IgD-negative memory B cell (primary cell): ENCODE measurements around the gene JOSD1. TPM values are rescaled to one million over a fixed set of nuclear protein-coding genes. Genes with fewer than 3 reads are reported as not detected.

ENCODE experiments used
- H3K27ac Mint-ChIP-seq, 3 donors: one replicate each; pipeline ENCODE4 v1.8.0; 2020 to 2022; ENCODE audit warnings: mild to moderate bottlenecking in 3 of 3, mixed read lengths in 3 of 3, moderate library complexity in 1 of 3
- H3K27me3 Mint-ChIP-seq: one replicate; pipeline ENCODE4 v1.8.0; 2021; ENCODE audit warnings: mixed read lengths
- H3K36me3 Mint-ChIP-seq: one replicate; pipeline ENCODE4 v1.8.0; 2020; ENCODE audit warnings: mild to moderate bottlenecking, mixed read lengths
- H3K4me1 Mint-ChIP-seq, 3 donors: one replicate each; pipeline ENCODE4 v1.8.0; 2020 to 2022; ENCODE audit warnings: mixed read lengths in 3 of 3, mild to moderate bottlenecking in 1 of 3
- H3K4me3 Mint-ChIP-seq, 4 donors: one replicate each; pipeline ENCODE4 v1.8.0; 2020 to 2022; ENCODE audit warnings: mild to moderate bottlenecking in 4 of 4, mixed read lengths in 4 of 4, moderate library complexity in 3 of 4
- H3K9me3 Mint-ChIP-seq, 3 donors: one replicate each; pipeline ENCODE4 v1.8.0; 2020 to 2021; ENCODE audit warnings: mixed read lengths in 3 of 3, mild to moderate bottlenecking in 1 of 3
- polyA plus RNA-seq: library from polyadenylated mRNA; unstranded; fragments of 300-500 nt; fragmentation: Illumina TruSeq; gene quantifications from one replicate; pipeline ENCODE4 v1.2.3, GENCODE V29; 2021

Gene JOSD1
- polyA plus RNA-seq, 1 donor from 2014 or later, result 5.4 TPM

- H3K4me3 Mint-ChIP-seq, result peak overlapping the region in 1 of 4 donors; percentile 65
- H3K9me3 Mint-ChIP-seq, result no peaks in the 10 kb centered on the region
- H3K27me3 Mint-ChIP-seq, result no peaks in the 10 kb centered on the region
- H3K4me1 Mint-ChIP-seq, result peaks cover 0 to 6% (median 0%) of the 10 kb centered on the region in 3 donors
- H3K27ac Mint-ChIP-seq, result peak overlapping the region; percentile 31 to 87 (median 74)
- peaks cover 4% of the 10 kb centered on the region for H3K36me3 Mint-ChIP-seq
Measured at GRCh38 chr22:38727530-38728451, 27.0 kb upstream of the JOSD1 start.

- Mint-ChIP-seq H3K27me3 (no peaks in the 10 kb centered on the region), H3K36me3 (peaks cover 4% of the 10 kb centered on the region), H3K4me1 (peaks cover 0 to 6% (median 0%) of the 10 kb centered on the region in 3 donors), H3K4me3 (no peak overlapping the region), H3K9me3 (no peaks in the 10 kb centered on the region), H3K27ac (peak overlapping the region in 2 of 3 donors; percentile 72 to 81)
Measured at GRCh38 chr22:38727123-38727522, 26.4 kb upstream of the JOSD1 start.

DNA sequence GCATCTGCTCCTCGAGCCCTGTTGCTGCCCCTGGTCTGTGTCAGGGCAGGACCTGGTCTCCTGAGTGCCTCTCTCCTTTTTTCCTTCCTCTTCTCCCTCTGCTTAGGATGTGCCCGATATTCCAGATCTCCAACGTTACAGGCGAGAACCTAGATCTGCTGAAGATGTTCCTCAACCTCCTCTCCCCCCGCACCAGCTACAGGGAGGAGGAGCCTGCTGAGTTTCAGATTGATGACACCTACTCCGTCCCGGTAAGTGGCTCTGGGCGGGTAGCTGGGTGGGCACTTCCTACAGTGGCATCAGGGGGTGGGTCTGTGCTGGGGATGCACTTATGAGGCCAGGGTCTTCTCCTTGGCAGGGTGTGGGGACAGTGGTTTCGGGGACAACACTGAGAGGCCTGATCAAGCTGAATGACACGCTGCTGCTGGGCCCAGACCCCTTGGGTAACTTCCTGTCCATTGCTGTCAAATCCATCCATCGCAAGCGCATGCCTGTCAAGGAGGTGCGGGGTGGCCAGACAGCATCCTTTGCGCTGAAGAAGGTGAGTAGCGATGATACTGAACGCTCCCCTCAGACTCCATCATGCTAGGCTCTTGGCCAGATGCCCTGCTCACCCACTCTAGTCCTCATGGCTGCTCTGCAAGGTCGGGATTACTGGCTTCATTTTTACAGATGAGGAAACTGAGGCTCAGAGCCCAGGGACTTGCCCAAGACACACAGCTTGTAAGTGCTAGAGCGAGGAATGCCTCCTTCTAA is 25.3 kb upstream of the JOSD1 start:
- no peaks in the 10 kb centered on the region for H3K9me3 Mint-ChIP-seq
- H3K4me1 Mint-ChIP-seq, result peaks cover 0 to 6% (median 2%) of the 10 kb centered on the region in 3 donors
- peak overlapping the region in 1 of 4 donors; percentile 76 for H3K4me3 Mint-ChIP-seq
- peaks cover 4% of the 10 kb centered on the region for H3K36me3 Mint-ChIP-seq
- H3K27ac Mint-ChIP-seq, result peak overlapping the region in 2 of 3 donors; percentile 41 to 80
- no peaks in the 10 kb centered on the region for H3K27me3 Mint-ChIP-seq

DNA sequence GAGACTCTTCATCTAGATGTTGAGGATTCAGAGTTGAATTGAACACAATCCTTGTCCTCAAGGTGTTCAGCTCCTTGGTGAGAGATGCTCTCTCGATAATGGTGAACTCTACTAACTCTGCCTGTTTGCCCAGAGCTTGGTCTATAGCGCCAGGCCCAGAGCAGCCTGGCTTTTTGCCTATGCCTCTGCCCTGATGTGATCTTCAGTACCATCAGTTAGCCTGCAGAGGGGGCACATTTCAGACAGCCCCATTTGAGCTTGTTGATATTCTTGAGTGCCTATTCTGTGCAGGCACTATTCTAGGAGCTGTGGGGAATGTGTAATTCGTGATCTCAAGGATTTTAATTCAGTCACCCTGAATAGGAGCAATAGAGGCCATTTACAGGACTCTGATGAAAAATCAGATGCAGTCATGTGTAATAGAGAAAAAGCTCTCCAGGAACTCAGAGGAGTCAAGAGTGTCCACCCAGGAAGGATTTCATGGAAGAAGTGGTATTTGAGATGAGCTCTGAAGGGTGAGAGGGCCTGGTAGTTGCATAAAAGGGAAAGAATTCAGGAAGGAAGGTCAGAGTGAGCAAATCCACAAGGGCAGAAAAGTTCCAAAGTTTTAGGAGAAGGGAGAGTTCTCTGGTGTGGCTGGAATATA is 24.3 kb upstream of the JOSD1 start:
- Mint-ChIP-seq H3K9me3 (no peaks in the 10 kb centered on the region), H3K27me3 (no peaks in the 10 kb centered on the region), H3K4me1 (peaks cover 0 to 6% (median 2%) of the 10 kb centered on the region in 3 donors), H3K4me3 (peak overlapping the region in 1 of 4 donors; percentile 15), H3K27ac (peak overlapping the region in 1 of 3 donors; percentile 80), H3K36me3 (peaks cover 3% of the 10 kb centered on the region)

GRCh38 chr22:38724176-38724575 is 23.4 kb upstream of the JOSD1 start:
- Mint-ChIP-seq H3K27me3 (no peaks in the 10 kb centered on the region), H3K27ac (peak overlapping the region in 2 of 3 donors; percentile 19 to 80), H3K4me1 (peaks cover 0 to 6% (median 2%) of the 10 kb centered on the region in 3 donors), H3K4me3 (no peak overlapping the region), H3K36me3 (peaks cover 3% of the 10 kb centered on the region), H3K9me3 (no peaks in the 10 kb centered on the region)

- no peaks in the 10 kb centered on the region for H3K9me3 Mint-ChIP-seq
- peaks cover 3% of the 10 kb centered on the region for H3K36me3 Mint-ChIP-seq
- H3K4me1 Mint-ChIP-seq, result peaks cover 0 to 9% (median 2%) of the 10 kb centered on the region in 3 donors
- peak overlapping the region in 1 of 3 donors; percentile 1 for H3K27ac Mint-ChIP-seq
- H3K4me3 Mint-ChIP-seq, result no peak overlapping the region
- H3K27me3 Mint-ChIP-seq, result no peaks in the 10 kb centered on the region
Measured at GRCh38 chr22:38721551-38721950, 20.8 kb upstream of the JOSD1 start.

DNA sequence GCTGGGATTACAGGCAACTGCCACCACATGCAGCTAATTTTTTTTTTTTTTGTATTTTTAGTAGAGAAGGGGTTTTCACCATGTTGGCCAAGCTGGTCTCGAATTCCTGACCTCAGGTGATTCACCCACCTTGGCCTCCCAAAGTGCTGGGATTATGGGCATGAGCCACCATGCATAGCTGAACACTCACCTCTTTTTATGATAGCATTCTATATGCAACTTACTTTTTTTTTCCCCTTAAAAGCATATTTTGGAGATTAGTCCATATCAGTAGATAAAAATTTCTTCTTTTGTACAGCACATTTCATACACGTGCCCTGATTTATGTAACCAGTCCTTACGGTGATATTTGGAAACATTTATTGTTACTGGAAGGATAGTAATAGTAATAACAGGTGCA is 19.6 kb upstream of the JOSD1 start:
- no peaks in the 10 kb centered on the region for H3K9me3 Mint-ChIP-seq
- H3K4me3 Mint-ChIP-seq, result no peak overlapping the region
- H3K27ac Mint-ChIP-seq, result no peak overlapping the region
- H3K27me3 Mint-ChIP-seq, result no peaks in the 10 kb centered on the region
- peaks cover 0 to 11% (median 4%) of the 10 kb centered on the region in 3 donors for H3K4me1 Mint-ChIP-seq
- H3K36me3 Mint-ChIP-seq, result no peaks in the 10 kb centered on the region

- Mint-ChIP-seq H3K9me3 (no peaks in the 10 kb centered on the region), H3K4me3 (no peak overlapping the region), H3K27me3 (no peaks in the 10 kb centered on the region), H3K4me1 (peaks cover 4 to 8% (median 8%) of the 10 kb centered on the region in 3 donors), H3K27ac (peak overlapping the region in 1 of 3 donors; percentile 76), H3K36me3 (no peaks in the 10 kb centered on the region)
Measured at GRCh38 chr22:38719196-38719595, 18.5 kb upstream of the JOSD1 start.

- Mint-ChIP-seq H3K27ac (peak overlapping the region in 2 of 3 donors; percentile 40 to 69), H3K9me3 (no peaks in the 10 kb centered on the region), H3K36me3 (no peaks in the 10 kb centered on the region), H3K27me3 (no peaks in the 10 kb centered on the region), H3K4me1 (peaks cover 10 to 13% (median 12%) of the 10 kb centered on the region in 3 donors), H3K4me3 (no peak overlapping the region)
Measured at GRCh38 chr22:38718414-38718813, 17.7 kb upstream of the JOSD1 start.

DNA sequence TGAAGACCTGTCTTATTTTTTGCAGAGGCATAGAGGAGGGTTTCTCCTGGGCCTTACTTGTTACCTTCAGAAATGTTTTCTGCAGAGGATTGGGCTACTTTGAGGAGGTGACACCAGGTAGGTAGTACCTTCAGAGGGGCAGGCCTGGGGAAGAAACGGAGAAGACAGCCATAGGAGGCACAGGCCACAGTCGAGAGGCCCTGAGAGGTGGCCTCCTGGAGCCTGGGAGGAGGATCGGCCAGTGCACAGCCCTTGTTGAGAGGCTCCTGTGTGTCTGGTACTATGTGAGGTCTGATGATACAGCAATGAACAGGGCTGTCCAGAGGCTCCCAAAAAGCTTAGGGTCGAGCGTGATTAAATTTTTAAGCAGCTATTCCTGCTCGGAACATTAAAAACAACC is 16.5 kb upstream of the JOSD1 start:
- Mint-ChIP-seq H3K36me3 (peaks cover under 1% of the 10 kb centered on the region), H3K4me3 (no peak overlapping the region), H3K4me1 (peaks cover 18 to 24% (median 20%) of the 10 kb centered on the region in 3 donors), H3K27ac (peak overlapping the region in 1 of 3 donors; percentile 75), H3K27me3 (no peaks in the 10 kb centered on the region), H3K9me3 (no peaks in the 10 kb centered on the region)

DNA sequence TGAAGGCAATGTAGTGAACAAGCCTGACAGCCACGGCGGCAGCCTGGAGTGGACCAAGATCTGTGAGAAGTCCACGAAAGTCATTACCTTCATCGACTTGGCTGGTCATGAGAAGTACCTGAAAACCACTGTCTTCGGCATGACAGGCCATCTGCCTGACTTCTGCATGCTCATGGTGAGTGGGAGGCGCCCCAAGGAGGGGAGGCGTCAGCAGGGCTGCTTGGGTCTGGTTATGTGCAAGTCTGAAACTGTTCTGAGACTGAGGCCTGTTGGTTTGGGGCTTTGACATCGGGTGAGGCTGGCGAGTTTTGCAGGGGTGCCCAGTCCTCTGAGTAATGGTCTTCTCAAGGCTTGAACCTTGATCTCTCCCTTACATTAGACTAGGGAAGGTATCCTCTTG is 16.1 kb upstream of the JOSD1 start:
- H3K36me3 Mint-ChIP-seq, result peaks cover 4% of the 10 kb centered on the region
- no peaks in the 10 kb centered on the region for H3K27me3 Mint-ChIP-seq
- peaks cover 21 to 28% (median 23%) of the 10 kb centered on the region in 3 donors for H3K4me1 Mint-ChIP-seq
- peak overlapping the region in 1 of 3 donors; percentile 75 for H3K27ac Mint-ChIP-seq
- H3K9me3 Mint-ChIP-seq, result no peaks in the 10 kb centered on the region
- peak overlapping the region in 1 of 4 donors; percentile 38 for H3K4me3 Mint-ChIP-seq

- Mint-ChIP-seq H3K9me3 (no peaks in the 10 kb centered on the region), H3K27me3 (no peaks in the 10 kb centered on the region), H3K36me3 (peaks cover 4% of the 10 kb centered on the region), H3K4me1 (peaks cover 20 to 29% (median 23%) of the 10 kb centered on the region in 3 donors), H3K27ac (no peak overlapping the region), H3K4me3 (peak overlapping the region in 1 of 4 donors; percentile 38)
Measured at GRCh38 chr22:38716271-38716670, 15.5 kb upstream of the JOSD1 start.

DNA sequence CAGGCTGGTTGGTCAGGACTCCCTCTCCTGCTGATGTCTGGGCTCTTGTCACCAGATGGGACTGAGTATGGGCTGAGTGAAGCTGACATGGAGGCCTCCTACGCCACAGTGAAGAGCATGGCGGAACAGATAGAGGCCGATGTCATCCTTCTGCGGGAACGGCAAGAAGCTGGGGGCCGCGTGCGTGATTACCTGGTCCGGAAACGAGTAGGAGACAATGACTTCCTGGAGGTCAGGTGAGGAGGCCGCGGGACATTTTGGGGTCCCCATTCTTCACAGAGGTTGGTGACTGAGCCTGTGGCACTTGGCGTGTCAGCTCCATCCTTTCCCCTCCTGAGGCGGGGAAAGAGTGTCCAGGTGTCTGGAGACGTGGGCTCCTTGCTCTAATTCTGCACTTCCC is 15.1 kb upstream of the JOSD1 start:
- Mint-ChIP-seq H3K4me1 (peaks cover 23 to 33% (median 24%) of the 10 kb centered on the region in 3 donors), H3K36me3 (peaks cover 4% of the 10 kb centered on the region)

GRCh38 chr22:38715176-38715764 is 14.5 kb upstream of the JOSD1 start:
- Mint-ChIP-seq H3K36me3 (peaks cover 4% of the 10 kb centered on the region), H3K27ac (peak overlapping the region in 2 of 3 donors; percentile 81 to 83), H3K9me3 (no peaks in the 10 kb centered on the region), H3K4me1 (peaks cover 25 to 39% (median 29%) of the 10 kb centered on the region in 3 donors), H3K27me3 (no peaks in the 10 kb centered on the region), H3K4me3 (peak overlapping the region in 1 of 4 donors; percentile 70)

More for the DNA sequence above, 15.1 kb upstream of the JOSD1 start:
- H3K27me3 Mint-ChIP-seq, result no peaks in the 10 kb centered on the region
- no peak overlapping the region for H3K27ac Mint-ChIP-seq
- H3K9me3 Mint-ChIP-seq, result no peaks in the 10 kb centered on the region
- no peak overlapping the region for H3K4me3 Mint-ChIP-seq
